H1 (cell line): ENCODE data around the gene GRID1. TPM values are rescaled to one million over a fixed set of nuclear protein-coding genes. Genes with fewer than 3 reads are reported as not detected.

Source experiments
- ASH2L ChIP-seq: fragments of 200-600, 300-600 bp; sonication (generic); IDR thresholded peaks from one replicate; pipeline ENCODE4 v1.7.1; 2017; ENCODE audit warnings: low read length
- CBX8 ChIP-seq: fragments of 300-800, 300-1000 bp; sonication (generic); IDR thresholded peaks from 2 replicates; pipeline ENCODE4 v1.7.1; 2016; ENCODE audit warnings: low read depth, low read length, borderline replicate concordance
- CTBP2 ChIP-seq: IDR thresholded peaks from 2 replicates; pipeline ENCODE4 v1.7.0; 2011; ENCODE audit warnings: borderline replicate concordance, mild to moderate bottlenecking, moderate library complexity, mixed read lengths, low read length; ENCODE audit not compliant: insufficient read depth, insufficient read length
- HDAC6 ChIP-seq: IDR thresholded peaks from one replicate; pipeline ENCODE4 v1.7.1; 2012; ENCODE audit warnings: low read depth, mild to moderate bottlenecking, inconsistent platforms, low read length, moderate library complexity
- KDM5A ChIP-seq: fragments of 200-600 bp; IDR thresholded peaks from 2 replicates; pipeline ENCODE4 v1.7.1; 2012; ENCODE audit warnings: mild to moderate bottlenecking, low read length, inconsistent platforms, mixed read lengths
- NANOG ChIP-seq: IDR thresholded peaks from 2 replicates; pipeline ENCODE4 v1.6.1; 2011; ENCODE audit warnings: low read length, low read depth, mild to moderate bottlenecking, inconsistent platforms; ENCODE audit not compliant: insufficient read depth, poor library complexity, severe bottlenecking
- polyA plus RNA-seq, 7 experiments: library from polyadenylated mRNA; depleted of rRNA in 3 of 7; stranded (reverse) in 5 of 7; unstranded in 2 of 7; fragments of >200 nt in 5 of 7; fragments of 200-250 nt in 2 of 7; gene quantifications; 1 replicate in 5 of 7; 2 replicates in 1 of 7; 4 replicates in 1 of 7; pipeline versions ENCODE4 v1.2.1 to v1.2.3, GENCODE V29; 2011 to 2013; ENCODE audit warnings: missing spikeins in 2 of 7, mixed read lengths in 2 of 7
- total RNA-seq: library from RNA; stranded (reverse); fragmentation: NEBNext Ultra II Directional; extraction: Animal tissue kit (Norgen Biotek cat#: 25700); gene quantifications from 2 replicates; pipeline ENCODE4 v1.2.1, GENCODE V29; 2021
- TF ChIP-seq, protein P1 (sequence below): IDR thresholded peaks from 2 replicates; pipeline ENCODE4 v1.6.1; 2011; ENCODE audit warnings: low read depth, mild to moderate bottlenecking, low read length; ENCODE audit not compliant: insufficient read depth

GRID1 gene
- total and polyA plus RNA-seq, 2 of the 8 experiments (the other 6 are each of a cell fraction or from before 2014, with no cell fraction given), result 0.22 to 0.30 TPM

DNA sequence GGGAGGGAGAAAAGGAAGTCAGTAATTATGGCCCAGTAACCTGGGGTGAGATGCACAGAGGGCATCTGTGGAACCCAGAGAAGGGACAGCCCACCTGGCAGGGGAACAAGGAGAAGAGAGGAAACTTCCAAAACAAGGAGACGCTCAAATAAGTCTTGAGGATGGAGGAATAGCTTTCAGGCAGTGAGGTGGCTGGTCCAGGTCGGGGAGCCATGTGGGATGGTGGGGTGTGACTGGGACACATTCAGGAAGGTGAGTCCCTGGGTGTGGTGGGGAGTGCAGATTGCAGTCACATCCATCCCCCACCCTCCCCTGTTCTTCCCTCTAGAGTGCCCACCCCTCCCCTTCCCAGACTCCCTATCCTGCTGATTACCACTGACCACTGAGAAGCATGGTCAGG, 175.4 kb downstream of the GRID1 start (continued):
- TF ChIP-seq HDAC6, result no peak
- no peak for TF ChIP-seq NANOG
- TF ChIP-seq CBX8, result no peak
- TF ChIP-seq ASH2L, result no peak
- no peak for TF ChIP-seq KDM5A
- TF ChIP-seq CTBP2, result no peak
- TF ChIP-seq, protein P1, sequence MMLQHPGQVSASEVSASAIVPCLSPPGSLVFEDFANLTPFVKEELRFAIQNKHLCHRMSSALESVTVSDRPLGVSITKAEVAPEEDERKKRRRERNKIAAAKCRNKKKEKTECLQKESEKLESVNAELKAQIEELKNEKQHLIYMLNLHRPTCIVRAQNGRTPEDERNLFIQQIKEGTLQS, result no peak
- TF ChIP-seq, all 59 proteins: peak for 0
